Daoy (cell line): Measurements from ENCODE around the gene FAM193B. TPM values are rescaled to one million over a fixed set of nuclear protein-coding genes. Genes with fewer than 3 reads are reported as not detected.

ENCODE experiments used
- DNase-seq: peaks from one replicate; pipeline ENCODE4 v3.0.0-alpha.2; 2015; ENCODE audit warnings: low read depth
- total RNA-seq: library from RNA; depleted of rRNA; stranded (reverse); fragments of >200 nt; shearing (Covaris generic); gene quantifications from 2 replicates; pipeline ENCODE4 v1.2.3, GENCODE V29; 2014; rRNA removed

The FAM193B gene
- total RNA-seq, 1 experiment from 2014 or later = 26.7 TPM

DNA sequence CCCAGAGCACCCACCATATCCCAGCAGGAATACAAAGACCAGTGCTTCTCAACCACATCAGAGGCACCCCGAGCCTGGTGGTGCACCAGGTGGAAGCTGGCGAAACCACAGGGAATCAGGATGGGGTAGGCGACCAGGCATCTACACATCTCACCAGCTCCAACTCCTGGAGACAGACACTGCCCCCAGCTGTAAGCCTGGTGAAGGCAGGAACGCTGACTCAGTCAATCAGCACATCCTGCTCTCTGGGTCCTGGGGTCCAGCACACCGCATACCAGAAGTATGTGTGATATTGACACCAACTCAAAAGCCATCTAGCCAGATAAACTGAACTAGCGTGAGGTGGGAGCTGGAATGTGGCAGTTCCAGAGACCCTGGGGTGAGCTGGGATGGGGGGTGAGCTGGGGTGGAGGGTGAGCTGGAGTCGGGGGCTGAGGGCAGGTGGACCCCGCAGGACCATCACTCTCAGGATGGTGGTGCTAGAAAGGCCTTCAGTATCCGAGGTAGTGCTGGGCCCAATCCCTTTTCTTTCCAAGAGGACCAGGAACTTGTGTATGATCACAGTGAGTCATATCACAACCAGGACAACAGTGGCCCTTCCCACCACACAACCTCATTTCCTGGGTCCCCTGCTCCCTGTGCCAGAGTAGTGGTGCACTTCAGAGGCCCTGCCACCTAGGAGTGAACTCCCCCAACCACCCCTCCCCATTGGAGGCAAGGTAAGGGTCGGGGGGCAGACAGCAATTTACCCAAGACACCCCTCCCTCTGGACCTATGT, 83.4 kb downstream of the FAM193B start:
- DNase-seq = no peak

Other genes starting within 250 kb of the FAM193B start
- 16.7 and 23.4 TPM in 2 replicates for gene MXD3, start 242.7 kb downstream of the FAM193B start, total RNA-seq
- gene LMAN2, start 202.9 kb downstream of the FAM193B start, total RNA-seq = 269 and 285 TPM in 2 replicates
- 18.1 and 30.5 TPM in 2 replicates for gene RGS14, start 196.6 kb downstream of the FAM193B start, total RNA-seq
- gene SLC34A1, start 170.1 kb downstream of the FAM193B start, total RNA-seq = not detected in 2 replicates
- not detected in 2 replicates for gene PFN3, start 153.9 kb downstream of the FAM193B start, total RNA-seq
- gene F12, start 145.0 kb downstream of the FAM193B start, total RNA-seq = 8.6 and 9.6 TPM in 2 replicates
- 67.3 and 71.8 TPM in 2 replicates for gene GRK6, start 127.9 kb downstream of the FAM193B start, total RNA-seq
- gene PRR7, start 107.7 kb downstream of the FAM193B start, total RNA-seq = 15.7 and 21.4 TPM in 2 replicates
- gene DBN1, start 80.9 kb downstream of the FAM193B start, total RNA-seq = 166 and 187 TPM in 2 replicates
- 197 and 234 TPM in 2 replicates for gene PDLIM7, start 57.0 kb downstream of the FAM193B start, total RNA-seq
- 3.7 and 3.9 TPM in 2 replicates for gene DOK3, start 44.7 kb downstream of the FAM193B start, total RNA-seq
- gene DDX41, start 37.6 kb downstream of the FAM193B start, total RNA-seq = 68.7 and 91.5 TPM in 2 replicates
- gene TMED9, start 37.6 kb upstream of the FAM193B start, total RNA-seq = 94.7 and 105 TPM in 2 replicates
- 35.1 and 51.0 TPM in 2 replicates for gene B4GALT7, start 45.6 kb upstream of the FAM193B start, total RNA-seq
- not detected in 2 replicates for gene FAM153A, start 228.3 kb upstream of the FAM193B start, total RNA-seq